ENCODE results near the gene ZRANB3. TPM values are rescaled to one million over a fixed set of nuclear protein-coding genes. Genes with fewer than 3 reads are reported as not detected.

Gene ZRANB3
- total and polyA plus RNA-seq, 2 donors from 2014 or later = 3.6 to 6.4 TPM

DNA sequence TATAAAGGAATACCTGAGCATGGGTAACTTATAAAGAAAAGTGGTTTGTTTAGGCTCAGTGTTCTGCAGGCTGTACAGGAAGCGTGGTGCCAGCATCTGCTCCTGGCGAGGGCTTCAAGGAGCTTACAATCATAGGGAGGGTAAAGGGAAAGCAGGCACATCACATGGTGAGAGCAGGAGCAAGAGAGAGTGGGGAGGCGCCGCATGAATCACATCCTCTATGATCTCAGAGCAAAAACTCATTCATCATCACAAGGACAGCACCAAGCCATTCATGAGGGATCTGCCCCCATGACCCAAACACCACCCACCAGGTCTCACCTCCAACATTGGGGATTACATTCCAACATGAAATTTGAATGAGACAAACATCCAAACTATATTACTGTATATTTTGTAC, 32.8 kb upstream of the ZRANB3 start:
- Histone ChIP-seq H3K27me3 (ENCODE audit: control insufficient read depth, insufficient read depth, low read length) (no peaks in the 10 kb centered on the region), H3K9me3 (ENCODE audit: control insufficient read depth in 2 of 3, insufficient read depth in 1 of 3, low read length in 3 of 3) (no peaks in the 10 kb centered on the region), H3K9ac (ENCODE audit: low read length in 3 of 3) (no peak overlapping the region), H3K27ac (ENCODE audit: low read depth in 2 of 2, low read length in 2 of 2) (no peak overlapping the region), H3K4me1 (ENCODE audit: control insufficient read depth in 2 of 3, insufficient read depth in 2 of 3, low read depth in 1 of 3, low read length in 3 of 3) (no peaks in the 10 kb centered on the region), H3K36me3 (ENCODE audit: control insufficient read depth in 2 of 3, insufficient read depth in 3 of 3, low read length in 3 of 3) (no peaks in the 10 kb centered on the region), H3K4me3 (ENCODE audit: low read length in 3 of 3) (no peak overlapping the region)
- FAIRE-seq = no peak
- DNase-seq = no peak
- TF ChIP-seq, protein P1, sequence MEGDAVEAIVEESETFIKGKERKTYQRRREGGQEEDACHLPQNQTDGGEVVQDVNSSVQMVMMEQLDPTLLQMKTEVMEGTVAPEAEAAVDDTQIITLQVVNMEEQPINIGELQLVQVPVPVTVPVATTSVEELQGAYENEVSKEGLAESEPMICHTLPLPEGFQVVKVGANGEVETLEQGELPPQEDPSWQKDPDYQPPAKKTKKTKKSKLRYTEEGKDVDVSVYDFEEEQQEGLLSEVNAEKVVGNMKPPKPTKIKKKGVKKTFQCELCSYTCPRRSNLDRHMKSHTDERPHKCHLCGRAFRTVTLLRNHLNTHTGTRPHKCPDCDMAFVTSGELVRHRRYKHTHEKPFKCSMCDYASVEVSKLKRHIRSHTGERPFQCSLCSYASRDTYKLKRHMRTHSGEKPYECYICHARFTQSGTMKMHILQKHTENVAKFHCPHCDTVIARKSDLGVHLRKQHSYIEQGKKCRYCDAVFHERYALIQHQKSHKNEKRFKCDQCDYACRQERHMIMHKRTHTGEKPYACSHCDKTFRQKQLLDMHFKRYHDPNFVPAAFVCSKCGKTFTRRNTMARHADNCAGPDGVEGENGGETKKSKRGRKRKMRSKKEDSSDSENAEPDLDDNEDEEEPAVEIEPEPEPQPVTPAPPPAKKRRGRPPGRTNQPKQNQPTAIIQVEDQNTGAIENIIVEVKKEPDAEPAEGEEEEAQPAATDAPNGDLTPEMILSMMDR (IDR thresholded peaks at IDR 0.05; ENCODE audit: borderline replicate concordance, extremely low read depth, insufficient read depth) = no peak
- intact Hi-C loops (cut with DNase I) = no loop called here

DNA sequence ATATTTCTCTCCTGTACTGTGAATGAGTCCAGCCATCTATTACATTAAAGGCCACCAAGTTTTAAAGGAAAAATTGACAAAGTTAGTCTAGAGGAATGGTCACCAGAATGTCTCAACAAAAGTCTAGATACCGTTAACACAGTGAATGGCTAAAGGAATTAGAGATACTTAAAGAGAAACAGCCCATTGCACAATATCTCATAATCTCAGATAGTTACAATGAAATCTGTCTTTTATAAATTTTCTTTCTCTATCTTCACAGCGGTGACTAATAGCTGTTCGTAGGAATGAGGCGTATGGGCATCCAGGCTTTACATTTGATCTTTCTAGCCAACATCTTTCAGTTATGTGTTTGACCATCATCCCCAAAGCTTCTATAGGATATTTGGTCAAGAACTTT, 30.9 kb upstream of the ZRANB3 start:
- DNase-seq (no peak), FAIRE-seq (no peak)
- Histone ChIP-seq H3K27ac (ENCODE audit: low read depth in 2 of 2, low read length in 2 of 2) (no peak overlapping the region), H3K9ac (ENCODE audit: low read length in 3 of 3) (no peak overlapping the region), H3K4me1 (ENCODE audit: control insufficient read depth in 2 of 3, insufficient read depth in 2 of 3, low read depth in 1 of 3, low read length in 3 of 3) (peaks cover 0 to 4% (median 0%) of the 10 kb centered on the region in 3 donors), H3K27me3 (ENCODE audit: control insufficient read depth, insufficient read depth, low read length) (no peaks in the 10 kb centered on the region), H3K9me3 (ENCODE audit: control insufficient read depth in 2 of 3, insufficient read depth in 1 of 3, low read length in 3 of 3) (no peaks in the 10 kb centered on the region), H3K4me3 (ENCODE audit: low read length in 3 of 3) (no peak overlapping the region), H3K36me3 (ENCODE audit: control insufficient read depth in 2 of 3, insufficient read depth in 3 of 3, low read length in 3 of 3) (no peaks in the 10 kb centered on the region)
- intact Hi-C loops (cut with DNase I) = no loop called here
- TF ChIP-seq, protein P1 (IDR thresholded peaks at IDR 0.05; ENCODE audit: borderline replicate concordance, extremely low read depth, insufficient read depth) = no peak

DNA sequence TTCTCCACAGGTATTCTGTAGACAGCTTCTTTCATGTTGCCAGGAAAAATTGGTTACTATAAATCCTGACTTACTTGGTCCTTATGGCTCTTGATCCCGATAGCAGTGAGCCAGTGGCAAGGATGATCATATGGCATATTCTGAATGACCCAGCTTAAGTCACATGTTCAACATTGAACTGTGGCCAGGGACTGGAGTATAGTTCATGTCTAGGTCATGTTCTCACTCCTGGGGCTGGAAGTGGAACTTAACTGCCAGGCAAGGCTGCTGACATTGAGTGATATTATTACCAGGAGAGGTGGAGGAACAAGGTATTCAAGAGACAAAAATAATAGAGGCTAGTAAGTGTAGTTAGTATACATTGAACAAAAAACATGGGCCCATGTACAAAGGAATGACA, 26.5 kb upstream of the ZRANB3 start:
- no peak overlapping the region for H3K9ac ChIP-seq (ENCODE audit: low read length in 3 of 3)
- FAIRE-seq = no peak

More for the DNA sequence above, 26.5 kb upstream of the ZRANB3 start:
- Histone ChIP-seq H3K9me3 (ENCODE audit: control insufficient read depth in 2 of 3, insufficient read depth in 1 of 3, low read length in 3 of 3) (no peaks in the 10 kb centered on the region), H3K4me3 (ENCODE audit: low read length in 3 of 3) (no peak overlapping the region), H3K27ac (ENCODE audit: low read depth in 2 of 2, low read length in 2 of 2) (no peak overlapping the region), H3K4me1 (ENCODE audit: control insufficient read depth in 2 of 3, insufficient read depth in 2 of 3, low read depth in 1 of 3, low read length in 3 of 3) (peaks cover 0 to 4% (median 0%) of the 10 kb centered on the region in 3 donors), H3K36me3 (ENCODE audit: control insufficient read depth in 2 of 3, insufficient read depth in 3 of 3, low read length in 3 of 3) (no peaks in the 10 kb centered on the region), H3K27me3 (ENCODE audit: control insufficient read depth, insufficient read depth, low read length) (no peaks in the 10 kb centered on the region)
- DNase-seq = no peak
- TF ChIP-seq, protein P1 (IDR thresholded peaks at IDR 0.05; ENCODE audit: borderline replicate concordance, extremely low read depth, insufficient read depth) = no peak
- intact Hi-C loops (cut with DNase I) = no loop called here
